Sigmoid colon (tissue), 7 donors: ENCODE results near the gene PDE1C. TPM values are rescaled to one million over a fixed set of nuclear protein-coding genes. Genes with fewer than 3 reads are reported as not detected.

Experiments
- DNase-seq: peaks from one replicate; pipeline ENCODE4 v3.0.0-alpha.2; 2019
- H3K27ac ChIP-seq, 4 donors: fragments of 200-600 bp; sonication (generic); one replicate each; pipeline ENCODE4 v1.5.1; 2016 to 2019; ENCODE audit warnings: mild to moderate bottlenecking in 1 of 4
- H3K27me3 ChIP-seq, 3 donors: fragments of 200-600 bp; sonication (generic); one replicate each; pipeline ENCODE4 v1.5.1; 2019; ENCODE audit warnings: mild to moderate bottlenecking in 1 of 3
- H3K36me3 ChIP-seq, 4 donors: fragments of 200-600 bp; sonication (generic); one replicate each; pipeline ENCODE4 v1.5.1; 2016 to 2019
- H3K4me1 ChIP-seq, 4 donors: fragments of 200-600 bp; sonication (generic); one replicate each; pipeline ENCODE4 v1.5.1; 2017 to 2019
- H3K4me3 ChIP-seq, 4 donors: fragments of 200-600 bp; sonication (generic); one replicate each; pipeline ENCODE4 v1.5.1; 2017 to 2019; ENCODE audit warnings: mild to moderate bottlenecking in 2 of 4, moderate library complexity in 1 of 4
- H3K9me3 ChIP-seq, 4 donors: fragments of 200-600 bp in 3 of 4; sonication (generic) in 3 of 4; one replicate each; pipeline versions ENCODE4 v1.5.1 to v1.6.1; 2013 to 2019
- EP300 ChIP-seq, 4 donors: sonication (generic); formaldehyde crosslinking; IDR thresholded peaks; one replicate each; pipeline ENCODE4 v1.6.1; 2017; ENCODE audit warnings: antibody characterized with exemption in 4 of 4
- POLR2A ChIP-seq, 2 donors: fragments of 450-650 bp; IDR thresholded peaks; one replicate each; pipeline ENCODE4 v1.6.1; 2016; ENCODE audit warnings: antibody characterized with exemption in 2 of 2, mild to moderate bottlenecking in 2 of 2, moderate library complexity in 2 of 2
- POLR2AphosphoS5 ChIP-seq, 4 donors: sonication (generic); formaldehyde crosslinking; IDR thresholded peaks; one replicate each; pipeline ENCODE4 v1.6.1; 2017; ENCODE audit warnings: antibody characterized with exemption in 4 of 4
- WGBS, 2 donors: extraction: QIAGEN DNeasy Blood & Tissue Kit; methylation state at CpG; one replicate each; pipeline ENCODE4 v1.1.7; 2013; 5-methylcytosine and 5-hydroxymethylcytosine counted together
- intact Hi-C: fragments of 100-400 bp; cut with DNase I; formaldehyde crosslinking; loops from one replicate; pipeline ENCODE4 v1.15.1; 2023
- polyA plus RNA-seq, 3 donors: library from polyadenylated mRNA; stranded (reverse); fragments of 200-250 nt; gene quantifications; one replicate each; pipeline ENCODE4 v1.2.3, GENCODE V29; 2013
- total RNA-seq, 4 donors: library from RNA; depleted of rRNA; stranded (reverse); fragments of >200 nt; gene quantifications; one replicate each; pipeline ENCODE4 v1.1.0, GENCODE V29; 2016
- TF ChIP-seq, protein P1 (sequence below), 4 experiments: fragments of 450-650 bp in 3 of 4; fragments of 200-600 bp in 1 of 4; IDR thresholded peaks; one replicate each; pipeline ENCODE4 v1.5.1; 2016 to 2019; ENCODE audit warnings: antibody characterized with exemption in 4 of 4, mild to moderate bottlenecking in 3 of 4, moderate library complexity in 2 of 4
- donor health status: healthy with polysubstance abuse.
- donor health status: Bipolar disorder and iron deficiency.
- donor health status: healthy.

PDE1C gene
- total and polyA plus RNA-seq, 7 donors, result under 0.01 to 19.4 (median 5.9) TPM

DNA sequence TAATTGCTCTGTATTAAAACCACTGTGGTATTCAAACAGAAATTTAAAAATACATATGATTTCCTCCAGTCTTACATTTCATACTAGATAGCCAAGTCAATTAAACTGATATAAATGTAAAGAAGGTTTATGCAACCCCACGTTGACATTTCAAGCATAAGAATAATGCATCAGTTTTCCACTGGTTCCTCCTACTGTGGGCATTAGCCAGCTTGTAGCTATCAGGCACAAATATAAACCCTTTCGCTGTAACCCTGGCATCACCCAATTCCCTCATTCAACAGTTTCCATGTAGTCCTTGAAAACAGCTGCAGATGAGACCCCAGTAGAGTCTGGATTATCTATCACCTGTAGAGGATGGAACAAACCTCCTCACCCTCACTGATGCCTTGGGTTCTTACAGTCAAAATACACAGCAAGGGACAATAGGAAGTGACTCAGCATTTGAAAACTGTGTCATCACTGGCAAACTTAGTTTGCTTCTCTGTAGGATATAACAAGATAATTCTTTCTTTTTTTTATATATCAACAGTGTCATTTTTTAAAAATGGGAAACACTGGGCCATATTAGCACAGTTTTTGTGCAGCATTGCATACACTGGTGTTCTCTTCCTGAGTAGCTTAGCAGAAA, 113.0 kb downstream of the PDE1C start:
- TF ChIP-seq POLR2A (IDR thresholded peaks at IDR 0.05) (no peak), EP300 (IDR thresholded peaks at IDR 0.05) (no peak), POLR2AphosphoS5 (IDR thresholded peaks at IDR 0.05) (no peak)
- TF ChIP-seq, protein P1, sequence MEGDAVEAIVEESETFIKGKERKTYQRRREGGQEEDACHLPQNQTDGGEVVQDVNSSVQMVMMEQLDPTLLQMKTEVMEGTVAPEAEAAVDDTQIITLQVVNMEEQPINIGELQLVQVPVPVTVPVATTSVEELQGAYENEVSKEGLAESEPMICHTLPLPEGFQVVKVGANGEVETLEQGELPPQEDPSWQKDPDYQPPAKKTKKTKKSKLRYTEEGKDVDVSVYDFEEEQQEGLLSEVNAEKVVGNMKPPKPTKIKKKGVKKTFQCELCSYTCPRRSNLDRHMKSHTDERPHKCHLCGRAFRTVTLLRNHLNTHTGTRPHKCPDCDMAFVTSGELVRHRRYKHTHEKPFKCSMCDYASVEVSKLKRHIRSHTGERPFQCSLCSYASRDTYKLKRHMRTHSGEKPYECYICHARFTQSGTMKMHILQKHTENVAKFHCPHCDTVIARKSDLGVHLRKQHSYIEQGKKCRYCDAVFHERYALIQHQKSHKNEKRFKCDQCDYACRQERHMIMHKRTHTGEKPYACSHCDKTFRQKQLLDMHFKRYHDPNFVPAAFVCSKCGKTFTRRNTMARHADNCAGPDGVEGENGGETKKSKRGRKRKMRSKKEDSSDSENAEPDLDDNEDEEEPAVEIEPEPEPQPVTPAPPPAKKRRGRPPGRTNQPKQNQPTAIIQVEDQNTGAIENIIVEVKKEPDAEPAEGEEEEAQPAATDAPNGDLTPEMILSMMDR (IDR thresholded peaks at IDR 0.05), result no peak
- Histone ChIP-seq H3K4me1 (no peaks in the 10 kb centered on the region), H3K27ac (no peak overlapping the region), H3K9me3 (no peaks in the 10 kb centered on the region), H3K27me3 (no peaks in the 10 kb centered on the region), H3K4me3 (no peak overlapping the region), H3K36me3 (no peaks in the 10 kb centered on the region)
- 79 to 80% methylated on average over 2 of the region's 2 CpGs for WGBS, 2 donors
- intact Hi-C loops, result no loop called here
- DNase-seq, result no peak

DNA sequence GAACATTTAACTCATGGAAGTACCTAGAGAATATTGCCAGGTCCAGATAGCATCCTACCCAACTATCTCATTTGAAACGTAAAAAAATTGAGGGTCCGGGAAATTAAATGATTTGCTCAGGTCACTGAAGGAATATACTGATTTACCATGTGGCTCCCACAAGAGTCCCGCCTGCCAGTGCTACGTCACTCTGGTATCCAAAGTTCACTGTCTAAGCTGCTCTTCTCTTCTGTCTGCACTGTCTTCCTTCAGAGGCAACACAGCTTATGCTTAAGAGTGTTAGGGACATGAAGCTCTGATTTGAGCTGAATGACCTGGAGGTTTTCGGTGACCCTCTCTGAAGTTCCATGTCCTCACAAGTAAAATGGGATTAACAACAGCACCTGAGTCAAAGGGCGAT, 114.6 kb downstream of the PDE1C start:
- 87 to 95% methylated on average over 6 of the region's 6 CpGs for WGBS, 2 donors
- DNase-seq, result no peak
- no peaks in the 10 kb centered on the region for H3K36me3 ChIP-seq
- TF ChIP-seq POLR2AphosphoS5 (IDR thresholded peaks at IDR 0.05), result no peak
- TF ChIP-seq, protein P1 (IDR thresholded peaks at IDR 0.05), result no peak
- TF ChIP-seq EP300 (IDR thresholded peaks at IDR 0.05), result no peak
- TF ChIP-seq POLR2A (IDR thresholded peaks at IDR 0.05), result no peak
- no peaks in the 10 kb centered on the region for H3K27me3 ChIP-seq
- intact Hi-C loops, result no loop called here
- no peak overlapping the region for H3K27ac ChIP-seq
- no peaks in the 10 kb centered on the region for H3K4me1 ChIP-seq
- no peak overlapping the region for H3K4me3 ChIP-seq
- no peaks in the 10 kb centered on the region for H3K9me3 ChIP-seq

DNA sequence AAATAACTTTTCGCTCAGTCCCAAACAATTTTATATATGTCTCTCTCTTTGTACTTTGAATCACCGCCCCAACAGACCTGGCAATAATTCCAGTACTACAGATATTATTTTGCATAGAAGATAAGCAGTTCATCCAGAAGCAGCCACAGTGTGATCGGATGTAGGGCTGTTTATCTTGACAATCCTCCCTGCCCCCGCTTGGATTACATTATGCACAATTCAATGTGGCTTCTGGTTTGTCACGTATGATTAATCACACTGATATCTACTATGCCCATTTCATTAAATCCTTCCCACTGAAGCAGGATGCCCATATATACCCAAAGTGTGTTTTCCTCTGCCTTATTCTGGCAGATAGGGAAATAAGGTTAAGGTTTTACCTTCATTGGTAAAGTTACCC, 115.2 kb downstream of the PDE1C start:
- H3K36me3 ChIP-seq, result no peaks in the 10 kb centered on the region
- 93 to 94% methylated on average over 5 of the region's 5 CpGs for WGBS, 2 donors
- DNase-seq, result no peak
- no peak for TF ChIP-seq POLR2A (IDR thresholded peaks at IDR 0.05)
- no peak for TF ChIP-seq POLR2AphosphoS5 (IDR thresholded peaks at IDR 0.05)
- TF ChIP-seq EP300 (IDR thresholded peaks at IDR 0.05), result no peak
- TF ChIP-seq, protein P1 (IDR thresholded peaks at IDR 0.05), result no peak
- no peaks in the 10 kb centered on the region for H3K4me1 ChIP-seq
- H3K27ac ChIP-seq, result no peak overlapping the region
- intact Hi-C loops, result no loop called here
- no peak overlapping the region for H3K4me3 ChIP-seq
- H3K9me3 ChIP-seq, result no peaks in the 10 kb centered on the region
- no peaks in the 10 kb centered on the region for H3K27me3 ChIP-seq

DNA sequence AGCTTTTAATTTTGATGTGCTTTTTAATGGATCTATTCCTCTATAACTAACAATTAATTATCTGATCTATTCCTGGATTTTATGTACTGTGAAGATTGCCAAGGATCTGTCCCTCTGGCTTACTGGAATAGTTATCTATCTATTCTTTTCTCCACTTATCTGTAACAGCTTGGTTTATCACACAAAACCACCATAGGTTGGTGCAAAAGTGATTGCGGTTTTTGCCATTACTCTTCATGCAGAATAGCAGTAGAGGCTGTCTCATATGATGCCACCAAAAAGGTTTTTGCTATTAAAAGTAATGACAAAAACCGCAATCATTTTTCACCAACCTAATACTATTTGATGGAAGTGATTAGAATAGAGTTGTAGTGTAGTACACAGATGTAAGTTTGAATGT, 115.7 kb downstream of the PDE1C start:
- Histone ChIP-seq H3K27me3 (no peaks in the 10 kb centered on the region), H3K27ac (no peak overlapping the region), H3K9me3 (no peaks in the 10 kb centered on the region), H3K4me1 (no peaks in the 10 kb centered on the region), H3K36me3 (no peaks in the 10 kb centered on the region), H3K4me3 (no peak overlapping the region)
- intact Hi-C loops, result no loop called here
- 87 to 91% methylated on average over 2 of the region's 2 CpGs for WGBS, 2 donors
- no peak for DNase-seq
- TF ChIP-seq, protein P1 (IDR thresholded peaks at IDR 0.05), result no peak
- TF ChIP-seq EP300 (IDR thresholded peaks at IDR 0.05), result no peak
- no peak for TF ChIP-seq POLR2A (IDR thresholded peaks at IDR 0.05)
- no peak for TF ChIP-seq POLR2AphosphoS5 (IDR thresholded peaks at IDR 0.05)

DNA sequence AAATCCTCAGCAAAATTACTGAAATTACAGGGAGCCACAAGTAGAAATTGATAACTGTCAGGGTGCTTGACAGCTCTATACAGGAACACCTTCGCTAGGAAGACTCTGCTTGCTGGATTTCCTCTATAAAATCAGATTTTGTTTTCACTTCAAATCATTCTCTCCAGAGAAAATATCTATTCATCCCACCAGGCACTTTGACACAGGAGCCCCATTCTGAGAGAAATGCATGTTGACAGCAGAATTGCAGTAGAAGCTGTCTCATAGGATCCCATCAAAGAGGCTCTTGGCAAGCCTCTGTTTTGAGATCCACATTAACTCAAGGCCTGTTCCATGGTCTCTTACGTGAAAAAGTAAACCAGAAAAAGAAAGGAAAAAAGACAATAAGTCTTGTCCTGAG, 116.8 kb downstream of the PDE1C start:
- Histone ChIP-seq H3K4me3 (no peak overlapping the region), H3K27me3 (no peaks in the 10 kb centered on the region), H3K36me3 (no peaks in the 10 kb centered on the region), H3K9me3 (no peaks in the 10 kb centered on the region), H3K4me1 (no peaks in the 10 kb centered on the region), H3K27ac (no peak overlapping the region)
- TF ChIP-seq EP300 (IDR thresholded peaks at IDR 0.05) (no peak), POLR2A (IDR thresholded peaks at IDR 0.05) (no peak), POLR2AphosphoS5 (IDR thresholded peaks at IDR 0.05) (no peak)
- TF ChIP-seq, protein P1 (IDR thresholded peaks at IDR 0.05), result no peak
- WGBS, 2 donors, result 89 to 91% methylated on average over 2 of the region's 2 CpGs
- no peak for DNase-seq
- intact Hi-C loops, result no loop called here
